ENCODE data around the gene CPN2.

GRCh38 chr3:194306109-194306686, 44.9 kb downstream of the CPN2 start:
- TF ChIP-seq GATA2 (IDR thresholded peaks at IDR 0.05; ENCODE audit: low read depth, low read length) (no peak), GATA3 (IDR thresholded peaks at IDR 0.05; ENCODE audit: low read depth, low read length) (no peak)
